B cell (primary cell): ENCODE results near the gene DYNLT3. TPM values are rescaled to one million over a fixed set of nuclear protein-coding genes. Genes with fewer than 3 reads are reported as not detected.

Source experiments
- ATAC-seq: fragments of 200-7000 bp; cut with Tn5 transposase; one replicate; pipeline ENCODE4 v1.10.0; 2021; ENCODE audit warnings: low read depth, mild to moderate bottlenecking, moderate number of reproducible peaks, moderate library complexity
- CTCF ChIA-PET: fragments of 350-600 bp; sonication (Branson Sonifier 250); formaldehyde crosslinking; loops from one replicate; lab custom pipeline; 2021; ENCODE audit warnings: antibody characterized with exemption, inconsistent platforms; lab: Charles Lee
- POLR2A ChIA-PET: fragments of 350-600 bp; sonication (Branson Sonifier 250); formaldehyde crosslinking; loops from one replicate; lab custom pipeline; 2021; ENCODE audit warnings: antibody characterized with exemption; lab: Charles Lee
- DNase-seq: peaks from one replicate; pipeline ENCODE4 v3.0.0; 2013
- H2AFZ ChIP-seq: 2 replicates; pipeline ENCODE4 v1.6.1; 2012; ENCODE audit warnings: mild to moderate bottlenecking, low read depth, low read length; ENCODE audit not compliant: insufficient read depth, poor library complexity, severe bottlenecking
- H3K27ac ChIP-seq, 2 donors: 1 replicate in 1 of 2; 2 replicates in 1 of 2; pipeline ENCODE4 v1.5.1; 2012 to 2013; ENCODE audit warnings: low read length in 2 of 2, mild to moderate bottlenecking in 2 of 2, moderate library complexity in 1 of 2
- H3K27me3 ChIP-seq, 4 experiments: fragments of 200-600 bp in 1 of 4; sonication (generic) in 1 of 4; replicated peaks in 1 of 4; 1 replicate in 2 of 4; 2 replicates in 2 of 4; pipeline versions ENCODE4 v1.6.1 to v1.7.0; 2013 to 2016; ENCODE audit warnings: low read length in 3 of 4, mild to moderate bottlenecking in 2 of 4, mixed read lengths in 1 of 4, moderate library complexity in 1 of 4; ENCODE audit not compliant: insufficient read depth in 4 of 4, control insufficient read depth in 3 of 4; ENCODE audit errors: control extremely low read depth in 1 of 4
- H3K36me3 ChIP-seq, 2 experiments: replicated peaks in 1 of 2; 1 replicate in 1 of 2; 2 replicates in 1 of 2; pipeline versions ENCODE4 v1.6.1 to v1.7.1; 2013; ENCODE audit warnings: low read length in 1 of 2; ENCODE audit not compliant: insufficient read depth in 2 of 2, control insufficient read depth in 1 of 2; ENCODE audit errors: control extremely low read depth in 1 of 2, extremely low read depth in 1 of 2
- H3K4me1 ChIP-seq, 2 donors: fragments of 200-600 bp in 1 of 2; sonication (generic) in 1 of 2; 1 replicate in 1 of 2; 2 replicates in 1 of 2; pipeline versions ENCODE4 v1.5.1 to v1.6.1; 2013 to 2017; ENCODE audit warnings: low read length in 2 of 2; ENCODE audit not compliant: control insufficient read depth in 2 of 2, insufficient read depth in 2 of 2
- H3K4me2 ChIP-seq: replicated peaks from 2 replicates; pipeline ENCODE3; 2012; ENCODE audit warnings: mild to moderate bottlenecking, low read depth, low read length; ENCODE audit not compliant: poor library complexity, severe bottlenecking
- H3K4me3 ChIP-seq, 5 experiments: fragments of 200-600 bp in 1 of 5; sonication (generic) in 1 of 5; 1 replicate in 3 of 5; 2 replicates in 2 of 5; pipeline versions ENCODE4 v1.5.1 to v1.7.0; 2011 to 2016; ENCODE audit warnings: low read length in 4 of 5, mild to moderate bottlenecking in 4 of 5, low read depth in 2 of 5, control low read depth in 1 of 5, moderate library complexity in 1 of 5; ENCODE audit not compliant: insufficient read depth in 1 of 5; ENCODE audit errors: control extremely low read depth in 1 of 5, extremely low read depth in 1 of 5
- H3K79me2 ChIP-seq: fragments of 200-600 bp; sonication (generic); one replicate; pipeline ENCODE4 v1.6.0; 2016; ENCODE audit warnings: low read length; ENCODE audit not compliant: control insufficient read depth, insufficient read depth
- H3K9ac ChIP-seq: fragments of 200-600 bp; sonication (generic); 2 replicates; pipeline ENCODE4 v1.6.1; 2017; ENCODE audit warnings: mild to moderate bottlenecking, low read length, moderate library complexity
- H3K9me3 ChIP-seq, 3 donors: one replicate each; pipeline versions ENCODE4 v1.6.1 to v1.7.1; 2013; ENCODE audit warnings: low read length in 2 of 3; ENCODE audit not compliant: control insufficient read depth in 2 of 3, insufficient read depth in 1 of 3; ENCODE audit errors: control extremely low read depth in 1 of 3
- H4K20me1 ChIP-seq: 2 replicates; pipeline ENCODE4 v1.6.0; 2012; ENCODE audit warnings: mild to moderate bottlenecking, low read length; ENCODE audit not compliant: insufficient read depth, control insufficient read depth, poor library complexity, severe bottlenecking
- H3K27ac Mint-ChIP-seq: one replicate; pipeline ENCODE4 v1.8.0; 2021; ENCODE audit warnings: mixed read lengths
- H3K27me3 Mint-ChIP-seq: one replicate; pipeline ENCODE4 v1.8.0; 2021; ENCODE audit warnings: mixed read lengths
- H3K4me1 Mint-ChIP-seq: one replicate; pipeline ENCODE4 v1.8.0; 2021; ENCODE audit warnings: mixed read lengths
- H3K4me3 Mint-ChIP-seq: one replicate; pipeline ENCODE4 v1.8.0; 2021; ENCODE audit warnings: mixed read lengths
- H3K9me3 Mint-ChIP-seq: one replicate; pipeline ENCODE4 v1.8.0; 2022; ENCODE audit warnings: mixed read lengths; ENCODE audit not compliant: insufficient read depth
- CTCF ChIP-seq: fragments of 200-600 bp; IDR thresholded peaks from one replicate; pipeline ENCODE4 v1.8.0; 2022; ENCODE audit warnings: antibody characterized with exemption, mild to moderate bottlenecking
- EZH2 ChIP-seq: IDR thresholded peaks from 2 replicates; pipeline ENCODE4 v1.6.1; 2012; ENCODE audit warnings: borderline replicate concordance, low read depth, mild to moderate bottlenecking, moderate library complexity, low read length; ENCODE audit not compliant: insufficient read depth, poor library complexity, severe bottlenecking
- WGBS: methylation state at CpG from one replicate; pipeline ENCODE4 v1.1.5; 2013; ENCODE audit warnings: missing lambda C conversion rate; ENCODE audit not compliant: insufficient coverage; 5-methylcytosine and 5-hydroxymethylcytosine counted together
- intact Hi-C: fragments of 100-400 bp; cut with micrococcal nuclease; formaldehyde crosslinking; loops from one replicate; pipeline ENCODE4 v1.10.0; 2022
- polyA plus RNA-seq: library from polyadenylated mRNA; depleted of rRNA; stranded (reverse); fragments of >200 nt; gene quantifications from 2 replicates; pipeline ENCODE4 v1.2.3, GENCODE V29; 2012
- total RNA-seq, 2 donors: library from RNA; stranded (reverse); fragments of 120-200 nt in 1 of 2; gene quantifications; 1 replicate in 1 of 2; 2 replicates in 1 of 2; pipeline versions ENCODE4 v1.2.3 to v1.2.4, GENCODE V29; 2013 to 2022

Gene DYNLT3
- total and polyA plus RNA-seq, 2 donors (not counting 1 experiment from before 2014, with no cell fraction given) = 15.3 to 20.4 TPM

- Histone ChIP-seq H3K4me1 (peaks cover 61 to 66% of the 10 kb centered on the region in 2 donors), H2AFZ (no peak overlapping the region), H3K9me3 (no peaks in the 10 kb centered on the region), H3K27me3 (no peaks in the 10 kb centered on the region), H3K4me2 (peak overlapping the region; percentile 56), H3K9ac (peak overlapping the region; percentile 46), H3K27ac (peak overlapping the region; percentile 89 to 90), H3K79me2 (no peaks in the 10 kb centered on the region), H3K4me3 (peak overlapping the region in 1 of 5 experiments; percentile 53), H4K20me1 (no peaks in the 10 kb centered on the region), H3K36me3 (no peaks in the 10 kb centered on the region)
- ChIA-PET POLR2A (interaction anchor here (0.7 to 3.4 kb wide), 6 partner anchors 8 to 71 kb away, joined by 3 to 16 read pairs (median 5); no protein-coding TSS in a partner anchor), CTCF (interaction anchor here (1.0 to 5.4 kb wide), 4 partner anchors 8 to 72 kb away, joined by 3 to 50 read pairs (median 4); no protein-coding TSS in a partner anchor)
- ATAC-seq (peak; percentile 12), DNase-seq (peak; percentile 41)
- intact Hi-C loops = no loop called here
- H3K9me3 Mint-ChIP-seq = no peaks in the 10 kb centered on the region
- TF ChIP-seq CTCF = no peak
- no peak for TF ChIP-seq EZH2
- peak overlapping the region; percentile 84 for H3K4me3 Mint-ChIP-seq
- no peaks in the 10 kb centered on the region for H3K27me3 Mint-ChIP-seq
- no CpG with 5 or more reads among the region's 2 CpGs for WGBS
- peaks cover 74% of the 10 kb centered on the region for H3K4me1 Mint-ChIP-seq
- H3K27ac Mint-ChIP-seq = peak overlapping the region; percentile 94
Measured at GRCh38 chrX:37817176-37817575, 30.2 kb downstream of the DYNLT3 start.

- POLR2A ChIA-PET = interaction anchor here (0.7 to 3.4 kb wide), 5 partner anchors 8 to 71 kb away, joined by 3 to 16 read pairs (median 6); no protein-coding TSS in a partner anchor
- Histone ChIP-seq H2AFZ (no peak overlapping the region), H3K4me2 (peak overlapping the region; percentile 56), H3K27me3 (no peaks in the 10 kb centered on the region), H4K20me1 (no peaks in the 10 kb centered on the region), H3K36me3 (no peaks in the 10 kb centered on the region), H3K27ac (peak overlapping the region; percentile 89 to 90), H3K4me3 (peak overlapping the region in 1 of 5 experiments; percentile 53), H3K79me2 (no peaks in the 10 kb centered on the region), H3K4me1 (peaks cover 64 to 71% of the 10 kb centered on the region in 2 donors), H3K9ac (peak overlapping the region; percentile 46), H3K9me3 (no peaks in the 10 kb centered on the region)
- peak; percentile 8 for ATAC-seq
- DNase-seq = no peak
- Mint-ChIP-seq H3K4me3 (peak overlapping the region; percentile 84), H3K27ac (peak overlapping the region; percentile 94), H3K4me1 (peaks cover 78% of the 10 kb centered on the region), H3K9me3 (no peaks in the 10 kb centered on the region), H3K27me3 (no peaks in the 10 kb centered on the region)
- intact Hi-C loops = no loop called here
- CTCF ChIA-PET = interaction anchor here (1.0 to 5.4 kb wide), 4 partner anchors 9 to 72 kb away, joined by 3 to 50 read pairs (median 4); no protein-coding TSS in a partner anchor
- TF ChIP-seq EZH2 (no peak), CTCF (no peak)
- no CpG with 5 or more reads among the region's 4 CpGs for WGBS
Measured at GRCh38 chrX:37816766-37817165, 30.6 kb downstream of the DYNLT3 start.
